Ammon's horn (tissue), 1 donor: ENCODE measurements around the gene OXT.
"Not testable (repeated sequence)": the region's sequence is repeated elsewhere in the genome, so short reads cannot be mapped to it uniquely, and the experiment has no call there.

Experiments used
- DNase-seq: peaks from one replicate; pipeline ENCODE4 v3.0.0-alpha.2; 2016; ENCODE audit warnings: low spot score

Gene OXT

DNA sequence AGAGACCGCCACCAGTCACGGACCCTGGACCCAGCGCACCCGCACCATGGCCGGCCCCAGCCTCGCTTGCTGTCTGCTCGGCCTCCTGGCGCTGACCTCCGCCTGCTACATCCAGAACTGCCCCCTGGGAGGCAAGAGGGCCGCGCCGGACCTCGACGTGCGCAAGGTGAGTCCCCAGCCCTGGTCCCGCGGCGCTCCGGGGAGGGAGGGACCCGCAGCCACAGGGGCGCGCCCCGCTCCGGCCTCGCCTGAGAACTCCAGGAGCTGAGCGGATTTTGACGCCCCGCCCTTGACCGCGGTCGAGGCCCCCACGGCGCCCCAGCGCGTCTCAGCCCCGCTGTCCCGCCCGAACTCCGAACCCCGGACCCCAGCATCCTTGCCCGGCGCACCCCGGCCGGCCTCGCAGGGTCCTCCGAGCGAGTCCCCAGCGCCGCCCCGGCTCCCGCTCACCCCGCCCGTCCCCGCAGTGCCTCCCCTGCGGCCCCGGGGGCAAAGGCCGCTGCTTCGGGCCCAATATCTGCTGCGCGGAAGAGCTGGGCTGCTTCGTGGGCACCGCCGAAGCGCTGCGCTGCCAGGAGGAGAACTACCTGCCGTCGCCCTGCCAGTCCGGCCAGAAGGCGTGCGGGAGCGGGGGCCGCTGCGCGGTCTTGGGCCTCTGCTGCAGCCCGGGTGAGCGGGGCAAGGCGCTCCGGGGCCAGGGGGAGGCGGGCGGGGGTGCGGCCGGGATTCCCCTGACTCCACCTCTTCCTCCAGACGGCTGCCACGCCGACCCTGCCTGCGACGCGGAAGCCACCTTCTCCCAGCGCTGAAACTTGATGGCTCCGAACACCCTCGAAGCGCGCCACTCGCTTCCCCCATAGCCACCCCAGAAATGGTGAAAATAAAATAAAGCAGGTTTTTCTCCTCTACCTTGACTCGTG, at the start of gene OXT:
Gene OXT, plus strand, starts transcription at position 11 of the 920 bp plus-strand sequence. Its CDS starts 36 bp downstream, at position 47.
- no peak for DNase-seq

- no peak for DNase-seq
These were observed 49.6 kb upstream of the OXT start for GRCh38 chr20:3021777-3022176.

DNA sequence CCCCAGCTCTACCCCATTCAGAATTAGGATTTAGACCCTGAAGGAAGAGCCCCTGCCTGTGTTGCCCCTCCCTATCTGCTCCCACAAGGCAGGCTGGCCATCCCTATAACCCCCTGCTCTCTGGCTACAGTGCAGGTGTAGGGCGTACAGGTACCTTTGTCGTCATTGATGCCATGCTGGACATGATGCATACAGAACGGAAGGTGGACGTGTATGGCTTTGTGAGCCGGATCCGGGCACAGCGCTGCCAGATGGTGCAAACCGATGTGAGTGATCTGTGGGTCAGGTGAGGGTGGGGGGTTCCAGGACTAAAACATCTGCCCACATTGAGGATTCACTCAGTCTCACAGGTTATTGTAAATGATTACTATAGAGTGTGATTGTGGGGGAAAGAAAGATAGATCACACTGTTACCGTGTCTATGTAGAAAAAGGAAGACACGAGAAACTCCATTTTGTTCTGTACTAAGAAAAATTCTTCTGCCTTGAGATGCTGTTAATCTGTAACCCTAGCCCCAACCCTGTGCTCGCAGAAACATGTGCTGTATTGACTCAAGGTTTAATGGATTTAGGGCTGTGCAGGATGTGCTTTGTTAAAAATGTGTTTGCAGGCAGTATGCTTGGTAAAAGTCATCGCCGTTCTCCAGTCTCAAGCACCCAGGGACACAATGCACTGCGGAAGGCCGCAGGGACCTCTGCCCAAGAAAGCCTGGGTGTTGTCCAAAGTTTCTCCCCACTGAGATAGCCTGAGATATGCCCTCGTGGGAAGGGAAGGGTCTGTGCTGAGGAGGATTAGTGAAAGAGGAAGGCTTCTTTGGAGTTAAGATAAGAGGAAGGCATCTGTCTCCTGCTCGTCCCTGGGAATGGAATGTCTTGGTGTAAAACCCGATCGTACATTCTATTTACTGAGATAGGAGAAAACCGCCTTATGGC, 48.6 kb upstream of the OXT start:
- not testable (repeated sequence) for DNase-seq

DNA sequence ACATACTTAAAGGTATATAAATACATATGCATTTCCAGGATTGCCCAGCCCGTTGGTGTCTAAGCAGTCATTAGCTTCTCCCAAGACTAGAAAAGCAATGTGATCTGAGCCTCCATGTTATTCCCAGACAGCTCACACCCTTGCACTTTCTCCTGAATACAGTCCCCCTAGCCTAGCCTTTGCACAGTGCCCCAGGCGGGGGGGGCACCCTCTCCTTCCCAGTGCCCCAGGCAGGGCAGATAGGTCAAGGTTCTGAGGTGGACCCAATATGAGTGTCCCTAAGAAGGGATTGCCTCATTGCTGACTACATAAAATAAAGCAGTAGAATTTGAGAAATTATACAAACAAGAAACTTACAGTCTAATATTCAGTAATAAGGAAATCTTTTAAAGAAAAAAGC, 43.4 kb upstream of the OXT start:
- no peak for DNase-seq

DNA sequence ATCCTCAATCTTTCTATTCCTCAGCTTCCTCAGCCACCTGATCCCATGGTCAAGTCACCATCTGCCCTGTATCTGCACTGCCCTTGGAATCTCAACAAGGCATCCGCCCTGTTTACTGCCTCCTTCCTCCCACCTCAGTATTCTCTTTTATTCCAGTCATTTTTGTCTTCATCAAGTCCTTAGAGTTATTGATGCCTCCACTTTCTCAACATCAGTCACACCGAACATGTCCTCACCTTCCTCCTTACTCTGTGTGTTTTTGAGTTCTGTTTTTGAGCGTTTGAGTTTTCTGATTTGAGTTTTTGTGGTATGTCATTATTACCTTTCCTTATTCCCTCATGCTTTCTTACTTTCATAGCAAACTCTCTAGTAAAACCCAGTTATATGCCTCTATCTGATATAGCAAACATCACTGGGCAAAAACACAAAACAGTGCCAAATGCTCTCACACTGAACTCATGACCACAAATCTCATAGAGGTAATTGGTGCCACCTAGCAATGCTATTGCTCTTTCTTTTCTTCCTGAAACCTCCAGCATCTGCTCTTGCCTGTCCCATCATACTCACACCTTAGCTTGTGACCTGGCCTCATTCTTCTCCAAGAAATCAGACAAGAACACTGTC, 39.8 kb upstream of the OXT start:
- no peak for DNase-seq

- no peak for DNase-seq
These were observed 38.8 kb upstream of the OXT start for GRCh38 chr20:3032624-3033023.

DNA sequence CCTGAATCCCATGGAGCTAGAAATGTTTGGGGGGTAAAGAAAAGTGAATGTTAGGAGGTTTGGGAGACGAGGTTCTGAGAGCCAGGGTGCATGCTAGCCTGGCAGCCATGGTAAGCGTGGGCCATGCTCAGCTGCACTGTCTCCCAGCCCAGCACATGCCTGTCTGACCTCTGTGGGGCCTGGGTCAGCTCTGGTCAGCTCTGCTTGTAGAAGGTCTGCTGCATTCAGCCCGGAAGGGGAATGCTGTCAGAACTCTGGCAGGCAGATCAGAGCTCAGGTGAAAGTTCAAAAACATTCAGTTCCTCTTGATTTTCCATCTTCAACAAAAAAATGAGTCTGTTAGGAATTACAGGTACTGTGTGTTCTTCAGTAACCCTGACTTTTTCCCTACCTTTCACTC, 33.8 kb upstream of the OXT start:
- DNase-seq = no peak

DNA sequence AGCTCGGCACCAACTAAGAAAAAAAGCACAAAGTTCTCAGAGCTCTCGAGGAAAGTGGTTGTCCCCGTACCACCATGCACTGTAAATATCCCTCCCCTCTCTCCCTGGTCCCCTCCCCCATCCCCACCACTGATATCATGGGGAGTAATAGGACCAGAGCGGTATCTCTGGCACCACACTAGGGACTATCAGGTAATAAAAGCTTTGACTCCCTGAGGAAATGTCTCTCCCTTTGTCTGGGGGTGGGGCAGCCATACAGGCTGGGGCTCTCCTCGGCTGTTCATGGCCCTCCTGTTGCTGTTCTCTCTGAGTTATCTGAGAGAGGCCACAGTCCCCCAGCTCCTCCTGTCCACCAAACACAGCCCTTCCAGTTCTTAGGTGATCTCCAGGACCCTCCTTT, 33.0 kb upstream of the OXT start:
- no peak for DNase-seq

GRCh38 chr20:3039426-3039825, 32.0 kb upstream of the OXT start:
- no peak for DNase-seq

GRCh38 chr20:3040086-3040485, 31.3 kb upstream of the OXT start:
- no peak for DNase-seq

GRCh38 chr20:3041854-3042409, 29.5 kb upstream of the OXT start:
- no peak for DNase-seq

DNA sequence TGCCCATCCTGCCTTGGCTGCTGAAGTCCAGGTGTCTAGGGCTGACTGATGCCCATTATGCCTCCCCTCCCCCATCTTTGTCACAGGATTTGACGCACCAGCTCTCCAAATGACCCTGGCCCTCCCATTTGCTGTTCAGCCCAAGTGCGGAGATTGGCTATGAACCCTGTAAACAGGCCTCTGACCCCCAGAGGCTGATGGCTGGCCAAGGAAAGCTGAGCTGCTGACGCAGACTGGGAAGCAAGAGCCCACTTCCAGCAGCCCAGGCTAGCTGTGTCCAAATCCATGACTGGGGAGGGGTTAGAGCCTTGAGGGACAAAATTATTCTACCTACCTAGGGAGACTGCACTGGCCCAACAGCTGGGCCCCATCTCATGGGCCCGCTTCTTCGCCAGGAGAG, 28.8 kb upstream of the OXT start:
- DNase-seq = no peak

DNA sequence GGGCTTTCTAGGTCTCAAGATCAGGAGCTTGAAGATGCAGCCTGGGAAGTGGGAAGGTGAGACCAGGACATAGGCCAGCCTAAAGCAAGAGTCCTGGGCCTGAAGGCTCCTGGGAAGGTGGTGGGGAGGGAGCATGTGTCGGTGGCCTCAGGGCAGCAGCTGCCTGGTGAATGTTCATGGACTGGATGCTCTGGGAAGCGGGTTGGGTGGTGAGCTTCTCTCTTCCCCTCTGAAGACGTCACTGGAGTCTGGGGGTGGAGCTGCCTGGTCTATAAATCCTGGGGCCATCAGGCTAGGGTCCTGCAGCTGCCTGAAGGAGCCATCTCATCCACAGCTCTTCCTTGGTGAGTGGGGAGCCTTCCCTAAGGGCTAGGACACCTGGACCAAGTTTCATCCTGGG, 28.1 kb upstream of the OXT start, which contains the start of gene GNRH2:
Gene GNRH2, plus strand, starts transcription at position 301 of the 400 bp plus-strand sequence. CDS start 793 bp downstream, outside the sequence.
- DNase-seq = no peak

GRCh38 chr20:3044336-3044965, 27.0 kb upstream of the OXT start:
- DNase-seq = no peak

GRCh38 chr20:3045042-3045815, 26.2 kb upstream of the OXT start:
- peak; percentile 83 for DNase-seq

- peak; percentile 93 for DNase-seq
These were observed 25.4 kb upstream of the OXT start, which contains the start of gene MRPS26 for GRCh38 chr20:3045816-3046676. TSS of gene MRPS26 (plus strand) at chr20:3046052. CDS start at chr20:3046069, 17 bp downstream.

DNA sequence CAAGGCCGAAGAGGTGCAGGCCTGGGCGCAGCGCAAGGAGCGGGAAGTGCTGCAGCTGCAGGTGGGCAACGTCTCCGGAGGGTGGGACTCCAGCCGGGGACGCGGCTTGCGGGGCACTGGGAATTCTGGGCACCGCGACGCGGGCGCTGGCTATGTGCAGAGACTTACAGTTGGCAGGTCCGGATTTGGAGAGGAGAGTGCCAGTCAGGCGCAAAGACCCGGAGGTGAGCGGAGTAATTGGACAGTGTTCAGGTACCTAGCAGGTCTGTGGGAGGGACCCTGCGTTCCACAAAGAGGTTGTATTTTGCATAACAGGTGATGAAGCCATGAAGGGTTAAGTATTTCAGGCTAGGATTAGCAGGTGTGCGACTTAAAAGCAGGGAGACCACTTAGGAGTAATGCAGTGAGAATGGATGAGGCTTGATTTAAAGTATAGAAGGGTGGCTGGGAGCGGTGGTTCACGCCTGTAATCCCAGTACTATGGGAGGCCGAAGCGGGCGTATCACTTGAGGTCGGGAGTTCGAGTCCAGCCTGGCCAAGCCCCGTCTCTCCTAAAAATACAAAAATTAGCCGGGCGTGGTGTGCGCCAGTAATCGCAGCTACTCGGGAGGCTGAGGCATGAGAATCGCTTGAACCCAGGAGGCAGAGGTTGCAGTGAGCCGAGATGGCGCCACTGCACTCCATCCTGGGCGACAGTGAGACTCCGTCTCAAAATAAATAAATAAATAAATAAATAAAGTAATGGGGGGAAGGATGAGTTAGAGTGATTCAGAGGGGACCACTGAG, 24.6 kb upstream of the OXT start:
- no peak for DNase-seq
